HepG2 (cell line): Measurements from ENCODE around the gene BRD3. TPM values are rescaled to one million over a fixed set of nuclear protein-coding genes. Genes with fewer than 3 reads are reported as not detected.
"Not testable (repeated sequence)": the region's sequence is repeated elsewhere in the genome, so short reads cannot be mapped to it uniquely, and the experiment has no call there.

ENCODE experiments used
- ATAC-seq: fragments of 200-7000 bp; cut with Tn5 transposase; 3 replicates; pipeline ENCODE4 v1.9.1; 2020; ENCODE audit warnings: mild to moderate bottlenecking, moderate library complexity
- BruUV-seq: library from RNA; stranded (reverse); fragments of 400-500 nt; replicated peaks from 2 replicates; lab custom pipeline; 2021; lab: Mats Ljungman, UMichigan
- CTCF ChIA-PET: fragments of 300-600 bp; formaldehyde crosslinking; extraction: SDS; loops from one replicate; lab custom pipeline; 2021; ENCODE audit warnings: low total read pairs, inconsistent platforms, low intra/inter-chr PET ratio; lab: Yijun Ruan, JAX
- POLR2A ChIA-PET: fragments of 350-600 bp; sonication (Branson Sonifier 250); formaldehyde crosslinking; loops from one replicate; lab custom pipeline; 2020; ENCODE audit warnings: antibody characterized with exemption, inconsistent platforms; lab: Yijun Ruan, JAX
- DNase-seq: peaks from one replicate; pipeline ENCODE4 v3.0.0-alpha.2; 2015; ENCODE audit warnings: low spot score
- FAIRE-seq: peaks from 3 replicates; lab custom pipeline; 2011; peaks lifted over from hg19 to GRCh38; lab: Jason Lieb, UNC
- H2AFZ ChIP-seq: one replicate; pipeline ENCODE4 v1.6.1; 2011; ENCODE audit warnings: low read length, inconsistent platforms
- H3K27ac ChIP-seq: fragments of 300-600 bp; 3 replicates; pipeline ENCODE4 v1.8.0; 2011; ENCODE audit warnings: mixed run types, mild to moderate bottlenecking, mixed read lengths, low read length, inconsistent platforms; ENCODE audit not compliant: insufficient read depth; ENCODE audit errors: extremely low read length
- H3K27me3 ChIP-seq, 2 experiments: fragments of 200-600 bp in 1 of 2; 2 replicates in 1 of 2; 3 replicates in 1 of 2; pipeline versions ENCODE4 v1.6.0 to v1.8.0; 2011; ENCODE audit warnings: low read length in 2 of 2, mild to moderate bottlenecking in 2 of 2, moderate library complexity in 2 of 2, inconsistent platforms in 1 of 2; ENCODE audit not compliant: insufficient read depth in 2 of 2, control insufficient read depth in 1 of 2
- H3K36me3 ChIP-seq, 2 experiments: fragments of 200-600 bp in 1 of 2; replicated peaks in 1 of 2; 2 replicates in 1 of 2; 3 replicates in 1 of 2; pipeline versions ENCODE4 v1.5.1 to v1.8.0; 2011; ENCODE audit warnings: low read length in 2 of 2, inconsistent platforms in 1 of 2; ENCODE audit not compliant: insufficient read depth in 2 of 2, control insufficient read depth in 1 of 2
- H3K4me1 ChIP-seq: 2 replicates; pipeline ENCODE4 v1.5.1; 2012; ENCODE audit warnings: low read length, inconsistent platforms; ENCODE audit not compliant: insufficient read depth
- H3K4me2 ChIP-seq: 2 replicates; pipeline ENCODE4 v1.6.0; 2011; ENCODE audit warnings: low read depth, low read length, inconsistent platforms
- H3K4me3 ChIP-seq, 3 experiments: fragments of 200-600 bp in 1 of 3; sonication (generic), shearing (Covaris generic) in 1 of 3; replicated peaks in 1 of 3; 2 replicates each; pipeline ENCODE4 v1.5.1; 2011 to 2016; ENCODE audit warnings: low read length in 3 of 3, inconsistent platforms in 2 of 3, low read depth in 2 of 3, mild to moderate bottlenecking in 2 of 3, control low read depth in 1 of 3, mixed read lengths in 1 of 3; ENCODE audit not compliant: insufficient read depth in 1 of 3
- H3K79me2 ChIP-seq: one replicate; pipeline ENCODE4 v1.6.1; 2011; ENCODE audit warnings: low read length, inconsistent platforms; ENCODE audit not compliant: insufficient read depth
- H3K9ac ChIP-seq: 2 replicates; pipeline ENCODE4 v1.6.0; 2011; ENCODE audit warnings: mild to moderate bottlenecking, low read depth, low read length, inconsistent platforms; ENCODE audit not compliant: insufficient read depth
- H3K9me3 ChIP-seq: 2 replicates; pipeline ENCODE4 v1.5.1; 2012; ENCODE audit warnings: mild to moderate bottlenecking, low read length
- H4K20me1 ChIP-seq: 2 replicates; pipeline ENCODE4 v1.6.0; 2011; ENCODE audit warnings: inconsistent platforms, mild to moderate bottlenecking, low read length, moderate library complexity; ENCODE audit not compliant: insufficient read depth
- HOXA7 ChIP-seq: sonication (generic); formaldehyde crosslinking; IDR thresholded peaks from 2 replicates; pipeline ENCODE4 v1.8.1; 2022; ENCODE audit warnings: mild to moderate bottlenecking, missing genetic modification reagents, moderate library complexity
- KIAA2018 ChIP-seq: sonication (generic); formaldehyde crosslinking; IDR thresholded peaks from 2 replicates; pipeline ENCODE4 v1.5.0; 2020; ENCODE audit warnings: mild to moderate bottlenecking, missing genetic modification reagents, borderline replicate concordance
- MED1 ChIP-seq: sonication (generic); formaldehyde crosslinking; IDR thresholded peaks from 2 replicates; pipeline ENCODE4 v1.4.0; 2020; ENCODE audit warnings: missing genetic modification reagents
- SAP130 ChIP-seq: IDR thresholded peaks from 2 replicates; pipeline ENCODE4 v1.6.1; 2016; ENCODE audit warnings: low read depth
- SRF ChIP-seq: IDR thresholded peaks from 2 replicates; pipeline ENCODE4 v1.6.1; 2011; ENCODE audit warnings: mild to moderate bottlenecking, low read depth, low read length, moderate library complexity
- ZNF460 ChIP-seq: sonication (generic); formaldehyde crosslinking; IDR thresholded peaks from 2 replicates; pipeline ENCODE4 v1.5.1; 2020; ENCODE audit warnings: missing genetic modification reagents, mild to moderate bottlenecking, borderline replicate concordance
- WGBS: methylation state at CpG from one replicate; pipeline ENCODE4 v1.1.6; 2017; ENCODE audit warnings: low lambda C conversion rate; 5-methylcytosine and 5-hydroxymethylcytosine counted together
- in situ Hi-C: cut with HindIII; loops from 2 replicates; pipeline ENCODE4 v1.10.0; 2017; ENCODE audit warnings: low pct_unique_long_range_greater_than_20kb; ENCODE audit not compliant: extremely low pct_ligation_motif_present
- intact Hi-C: fragments of 100-400 bp; cut with micrococcal nuclease; formaldehyde crosslinking; loops from one replicate; pipeline ENCODE4 v1.10.0; 2022; ENCODE audit not compliant: unreplicated experiment
- polyA plus RNA-seq, 8 experiments: library from polyadenylated mRNA; depleted of rRNA in 3 of 8; stranded (reverse) in 7 of 8; unstranded in 1 of 8; fragments of >200 nt; fragmentation: Illumina TruSeq in 4 of 8; extraction: Trizol in 4 of 8; gene quantifications; 2 replicates each; pipeline versions ENCODE4 v1.2.1 to v1.2.3, GENCODE V29; 2011 to 2016; ENCODE audit warnings: low read depth in 4 of 8, missing spikeins in 1 of 8, mixed read lengths in 1 of 8; ENCODE audit not compliant: insufficient read depth in 1 of 8
- total RNA-seq, 5 experiments: library from RNA; depleted of rRNA; stranded (reverse); fragments of >200 nt; fragmentation: Illumina TruSeq; extraction: Trizol; gene quantifications; 2 replicates each; pipeline ENCODE4 v1.2.3, GENCODE V29; 2016; ENCODE audit warnings: low read depth in 1 of 5
- TF ChIP-seq, protein P1 (sequence below): sonication (generic); formaldehyde crosslinking; IDR thresholded peaks from 2 replicates; pipeline ENCODE4 v1.8.0; 2022; ENCODE audit warnings: low read depth, missing genetic modification reagents
- TF ChIP-seq, protein P2 (sequence below): sonication (generic); formaldehyde crosslinking; IDR thresholded peaks from 2 replicates; pipeline ENCODE4 v1.4.0; 2020; ENCODE audit warnings: missing genetic modification reagents

Gene BRD3
- total and polyA plus RNA-seq, 2 of the 13 experiments (the other 11 are each of a cell fraction or from before 2014, with no cell fraction given) = 5.9 to 12.9 TPM

DNA sequence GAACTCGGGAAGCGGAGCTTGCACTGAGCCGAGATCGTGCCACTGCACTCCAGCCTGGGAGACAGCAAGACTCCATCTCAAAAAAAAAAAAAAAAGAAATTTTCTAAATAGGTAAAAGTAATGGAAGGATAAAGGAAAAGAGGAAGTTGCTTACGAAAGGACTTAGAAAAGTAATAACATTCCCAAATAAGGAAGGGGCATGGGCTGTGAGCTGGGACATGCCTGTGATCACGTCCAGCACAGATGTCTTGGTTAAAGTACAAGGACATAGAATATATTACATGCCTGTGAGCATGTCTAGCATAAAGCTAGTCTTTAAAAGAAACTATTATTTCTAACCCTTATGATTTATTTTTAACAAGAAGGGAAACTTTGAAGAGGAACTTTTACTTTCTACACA is 33.3 kb upstream of the BRD3 start:
- H4K20me1 ChIP-seq, DNase-seq, H3K79me2 ChIP-seq, POLR2A ChIA-PET, FAIRE-seq, BruUV-seq, H3K36me3 ChIP-seq, in situ Hi-C loops, H3K9ac ChIP-seq, H3K4me3 ChIP-seq, H3K4me2 ChIP-seq, CTCF ChIA-PET, H3K27ac ChIP-seq, intact Hi-C loops, H3K9me3 ChIP-seq, ATAC-seq, H2AFZ ChIP-seq: not testable (repeated sequence)
- 35% methylated on average over 6 of the region's 6 CpGs for WGBS
- TF ChIP-seq SAP130 (CRISPR knock-in tag) = peak; percentile 27; the same call in 1 of the 2 replicates
- TF ChIP-seq ZNF460 (CRISPR knock-in tag) = 0 out of 2 replicates have a peak, but pooled peaks have one; percentile 11
- TF ChIP-seq MED1 (CRISPR knock-in tag) = peak; percentile 43
- peak; percentile 54 for TF ChIP-seq SRF
- Histone ChIP-seq H3K27me3 (peaks cover 7 to 22% of the 10 kb centered on the region in 2 experiments; a peak in 4 of 5 replicates), H3K4me1 (peaks cover 43% of the 10 kb centered on the region)

DNA sequence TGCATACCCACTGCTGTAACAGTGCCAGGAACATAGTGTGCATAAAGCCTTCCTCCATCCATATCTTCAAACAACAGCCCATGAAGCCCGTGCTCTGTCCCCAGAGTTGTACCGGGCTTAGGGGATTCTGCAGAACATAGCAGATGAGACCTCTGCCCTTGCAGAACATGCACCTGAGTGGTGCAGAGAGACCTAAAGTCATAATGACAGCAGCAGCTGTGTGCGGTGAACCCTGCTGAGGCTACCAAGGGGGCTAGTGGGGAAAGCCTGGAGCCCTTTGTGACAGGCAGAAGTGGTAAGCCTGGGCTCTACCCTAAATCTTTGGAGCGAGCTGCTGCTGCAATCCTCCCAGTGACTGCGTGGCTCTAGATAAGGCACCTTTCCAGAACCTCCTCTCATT is 32.2 kb upstream of the BRD3 start:
- BruUV-seq = no TSS peak
- ChIA-PET CTCF (interaction anchor here (1.2 kb wide), 1 partner anchor 105 kb away, joined by 7 read pairs; no protein-coding TSS in a partner anchor), POLR2A (no interaction called here)
- ATAC-seq (no peak; the same call in 2 of the 3 replicates), DNase-seq (no peak), FAIRE-seq (no peak)
- WGBS = 36% methylated on average over 5 of the region's 5 CpGs
- Histone ChIP-seq H3K4me3 (no peak overlapping the region), H3K27ac (no peak overlapping the region), H3K9ac (no peak overlapping the region), H2AFZ (no peak overlapping the region), H3K4me2 (no peak overlapping the region; the same call in 1 of the 2 replicates), H4K20me1 (no peaks in the 10 kb centered on the region), H3K4me1 (peaks cover 43% of the 10 kb centered on the region), H3K9me3 (no peaks in the 10 kb centered on the region), H3K79me2 (no peaks in the 10 kb centered on the region), H3K27me3 (peaks cover 7 to 22% of the 10 kb centered on the region in 2 experiments; a peak in 4 of 5 replicates), H3K36me3 (no peaks in the 10 kb centered on the region)
- in situ Hi-C loops (no loop called here), intact Hi-C loops (no loop called here)
- TF ChIP-seq KIAA2018 = no peak
- no peak for TF ChIP-seq HOXA7 (CRISPR knock-in tag)
- TF ChIP-seq, protein P1, sequence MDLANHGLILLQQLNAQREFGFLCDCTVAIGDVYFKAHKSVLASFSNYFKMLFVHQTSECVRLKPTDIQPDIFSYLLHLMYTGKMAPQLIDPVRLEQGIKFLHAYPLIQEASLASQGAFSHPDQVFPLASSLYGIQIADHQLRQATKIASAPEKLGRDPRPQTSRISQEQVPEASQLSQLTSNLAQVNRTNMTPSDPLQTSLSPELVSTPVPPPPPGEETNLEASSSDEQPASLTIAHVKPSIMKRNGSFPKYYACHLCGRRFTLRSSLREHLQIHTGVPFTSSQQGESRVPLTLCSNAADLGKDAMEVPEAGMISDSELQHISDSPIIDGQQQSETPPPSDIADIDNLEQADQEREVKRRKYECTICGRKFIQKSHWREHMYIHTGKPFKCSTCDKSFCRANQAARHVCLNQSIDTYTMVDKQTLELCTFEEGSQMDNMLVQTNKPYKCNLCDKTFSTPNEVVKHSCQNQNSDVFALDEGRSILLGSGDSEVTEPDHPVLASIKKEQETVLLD (CRISPR knock-in tag) = no peak
- TF ChIP-seq, protein P2, sequence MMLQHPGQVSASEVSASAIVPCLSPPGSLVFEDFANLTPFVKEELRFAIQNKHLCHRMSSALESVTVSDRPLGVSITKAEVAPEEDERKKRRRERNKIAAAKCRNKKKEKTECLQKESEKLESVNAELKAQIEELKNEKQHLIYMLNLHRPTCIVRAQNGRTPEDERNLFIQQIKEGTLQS = no peak
